ENCODE data around the gene KLHL17.
A peak's percentile ranks its signal among the peaks of the same experiment; 100 is the strongest.
"Not testable (repeated sequence)": the region's sequence is repeated elsewhere in the genome, so short reads cannot be mapped to it uniquely, and the experiment has no call there.

Gene KLHL17

DNA sequence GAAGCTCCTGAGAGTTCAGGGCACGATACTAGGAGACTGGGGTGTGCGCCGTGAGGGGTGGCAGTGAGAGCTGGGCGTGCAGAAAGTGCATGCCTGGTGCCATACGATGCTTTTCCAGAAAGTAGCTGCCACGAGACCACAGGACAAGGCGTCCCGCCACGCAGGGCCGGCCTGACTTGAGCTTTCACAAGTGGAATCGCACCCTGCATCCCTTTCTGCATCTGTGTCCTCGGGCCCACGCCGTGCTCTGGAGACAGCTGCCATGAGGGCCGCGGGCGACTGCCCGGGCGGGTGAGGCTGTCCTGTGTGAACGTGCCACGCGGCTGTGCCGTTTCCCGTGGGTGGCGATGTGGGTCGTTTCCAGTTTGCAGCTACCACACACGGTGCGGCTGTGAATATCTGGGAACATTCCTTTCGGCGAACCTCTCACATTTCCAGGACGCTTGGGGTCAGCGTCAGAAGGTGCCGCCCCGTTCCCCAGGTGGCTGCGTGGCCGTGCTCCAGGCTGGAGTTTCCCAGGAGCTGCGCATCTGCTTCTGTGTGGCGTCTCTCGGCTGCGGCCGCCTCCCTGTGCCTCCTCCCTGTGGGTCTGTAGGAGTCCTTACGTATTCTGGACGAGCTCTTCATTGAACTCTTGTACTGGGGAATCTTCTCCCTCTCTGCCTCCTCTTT, 22.5 kb downstream of the KLHL17 start:
- no peak for DNase-seq

DNA sequence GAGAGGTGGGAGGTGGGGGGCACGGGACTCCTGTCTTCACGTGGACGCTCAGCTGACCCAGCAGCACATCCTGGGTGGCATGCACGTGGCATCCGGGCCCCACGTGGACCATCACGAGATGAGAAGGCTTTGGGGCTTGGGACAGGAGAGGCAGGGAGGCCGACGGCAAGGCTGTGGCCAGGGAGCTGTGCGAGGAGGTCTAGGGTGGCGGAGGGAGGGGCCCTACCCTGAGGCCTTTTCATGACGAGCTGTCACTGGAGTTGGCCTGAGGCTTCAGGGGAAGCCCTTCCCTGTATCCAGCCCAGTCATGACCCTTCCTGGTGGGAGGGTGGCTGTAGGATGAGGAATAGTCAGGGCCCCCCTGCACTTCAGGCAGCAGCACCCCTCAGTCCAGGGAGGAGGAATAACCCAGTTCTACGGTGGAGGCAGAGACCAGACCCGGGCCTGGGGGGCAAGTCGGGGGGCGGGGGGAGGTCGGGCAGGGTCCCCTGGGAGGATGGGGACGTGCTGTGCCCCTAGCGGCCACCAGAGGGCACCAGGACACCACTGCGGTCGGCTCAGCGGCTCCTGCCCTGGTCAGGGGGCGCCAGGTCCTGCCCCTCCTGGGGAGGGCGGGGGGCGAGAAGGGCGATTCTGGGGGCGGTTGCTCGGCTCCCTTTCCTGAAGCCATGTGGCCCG, 23.6 kb downstream of the KLHL17 start:
- DNase-seq: no peak

DNA sequence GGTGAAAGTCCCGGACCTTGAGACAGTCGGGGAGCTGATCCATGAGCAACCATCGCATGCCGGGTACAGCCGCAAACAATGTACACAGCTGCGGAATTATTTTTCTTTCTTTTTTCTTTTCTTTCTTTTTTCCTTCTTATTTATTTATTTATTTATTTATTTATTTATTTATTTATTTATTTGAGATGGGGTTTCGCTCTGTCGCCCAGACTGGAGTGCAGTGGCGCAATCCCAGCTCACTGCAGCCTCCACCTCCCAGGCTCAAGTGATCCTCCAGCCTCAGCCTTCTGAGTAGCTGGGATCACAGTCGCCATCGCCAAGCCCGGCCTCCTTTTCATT, 24.1 kb downstream of the KLHL17 start:
- DNase-seq: no peak

DNA sequence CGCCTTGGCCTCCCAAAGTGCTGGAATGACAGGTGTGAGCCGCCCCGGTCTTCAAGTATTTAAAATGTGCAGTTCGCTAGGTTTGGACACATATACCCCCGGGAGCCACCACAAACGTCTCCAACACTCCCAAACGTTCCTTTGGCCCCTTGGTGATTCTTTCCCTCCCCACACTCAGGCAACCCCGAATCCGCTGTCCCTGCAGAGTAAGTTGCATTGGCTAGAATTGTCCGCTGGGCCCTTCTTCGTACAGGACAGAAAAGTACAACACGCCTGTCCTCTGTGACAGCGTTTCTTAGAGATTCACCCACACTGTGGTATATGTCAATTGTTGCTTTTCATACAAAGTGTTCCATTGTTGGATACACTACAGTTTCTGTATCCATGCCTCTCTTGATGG, 24.7 kb downstream of the KLHL17 start:
- DNase-seq: no peak

DNA sequence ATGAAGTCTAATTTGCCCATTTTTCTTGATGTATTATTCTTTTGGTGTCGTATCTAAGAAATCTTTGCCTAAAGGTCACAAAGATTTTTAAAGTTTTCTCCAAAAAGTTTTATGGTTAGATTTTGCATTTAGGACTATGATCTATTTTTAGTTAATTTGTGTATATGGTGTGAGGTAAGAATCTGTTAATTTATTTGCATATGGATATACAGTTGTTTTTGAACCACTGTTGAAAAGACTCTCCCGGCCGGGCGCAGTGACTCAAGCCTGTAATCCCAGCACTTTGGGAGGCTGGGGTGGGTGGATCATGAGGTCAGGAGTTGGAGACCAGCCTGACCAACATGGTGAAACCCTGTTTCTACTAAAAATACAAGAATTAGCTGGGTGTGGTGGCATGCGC, 27.7 kb downstream of the KLHL17 start:
- not testable (repeated sequence) for DNase-seq

DNA sequence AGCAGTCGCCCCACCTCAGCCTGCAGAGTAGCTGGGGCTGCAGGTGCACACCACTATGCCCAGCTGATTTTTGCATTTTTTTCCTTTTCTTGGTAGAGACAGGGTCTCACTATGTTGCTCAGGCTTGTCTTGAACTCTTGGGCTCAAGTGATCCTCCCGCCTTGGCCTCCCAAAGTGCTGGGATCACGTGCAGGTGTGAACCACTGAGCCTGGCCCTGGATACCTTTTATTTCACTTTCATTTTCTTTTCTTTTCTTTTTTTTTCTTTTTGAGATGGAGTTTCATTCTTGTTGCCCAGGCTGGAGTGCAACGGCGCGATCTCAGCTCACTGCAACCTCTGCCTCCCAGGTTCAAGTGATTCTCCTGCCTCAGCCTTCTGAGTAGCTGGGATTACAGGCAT, 30.9 kb downstream of the KLHL17 start:
- DNase-seq: not testable (repeated sequence)

DNA sequence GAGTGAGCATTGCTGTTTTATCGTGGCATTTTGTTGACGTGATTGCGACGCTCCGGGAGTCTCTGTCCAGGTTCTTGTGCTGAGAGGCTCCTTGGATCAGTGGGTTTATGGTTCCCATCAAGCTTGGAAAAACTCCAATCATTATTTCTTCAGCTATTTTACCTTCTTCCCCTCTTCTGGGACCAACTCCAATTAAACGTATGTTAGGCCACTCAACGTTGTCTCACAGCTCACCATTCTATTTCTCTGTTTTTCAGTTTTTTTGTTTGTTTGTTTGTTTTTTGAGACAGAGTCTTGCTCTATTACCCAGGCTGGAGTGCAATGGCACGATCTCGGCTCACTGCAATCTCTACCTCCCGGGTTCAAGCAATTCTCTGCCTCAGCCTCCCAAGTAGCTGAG, 31.5 kb downstream of the KLHL17 start:
- DNase-seq: no peak

DNA sequence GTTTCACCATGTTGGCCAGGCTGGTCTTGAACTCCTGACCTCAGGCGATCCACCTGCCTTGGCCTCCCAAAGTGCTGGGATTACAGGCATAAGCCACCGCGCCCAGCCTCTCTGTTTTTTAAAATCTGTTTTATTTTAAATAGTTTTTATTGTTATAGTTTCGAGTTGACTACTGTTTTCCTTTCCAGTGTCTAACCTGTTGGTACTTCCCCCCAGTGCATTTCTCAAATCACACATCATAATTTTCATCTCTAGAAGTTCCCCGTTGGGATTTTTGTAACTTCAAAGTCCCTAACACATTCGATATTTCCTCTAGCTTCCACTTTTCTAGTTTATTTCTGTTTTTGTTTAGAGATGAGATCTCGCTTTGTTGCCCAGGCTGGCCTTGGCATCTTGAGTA, 32.0 kb downstream of the KLHL17 start:
- DNase-seq: no peak

DNA sequence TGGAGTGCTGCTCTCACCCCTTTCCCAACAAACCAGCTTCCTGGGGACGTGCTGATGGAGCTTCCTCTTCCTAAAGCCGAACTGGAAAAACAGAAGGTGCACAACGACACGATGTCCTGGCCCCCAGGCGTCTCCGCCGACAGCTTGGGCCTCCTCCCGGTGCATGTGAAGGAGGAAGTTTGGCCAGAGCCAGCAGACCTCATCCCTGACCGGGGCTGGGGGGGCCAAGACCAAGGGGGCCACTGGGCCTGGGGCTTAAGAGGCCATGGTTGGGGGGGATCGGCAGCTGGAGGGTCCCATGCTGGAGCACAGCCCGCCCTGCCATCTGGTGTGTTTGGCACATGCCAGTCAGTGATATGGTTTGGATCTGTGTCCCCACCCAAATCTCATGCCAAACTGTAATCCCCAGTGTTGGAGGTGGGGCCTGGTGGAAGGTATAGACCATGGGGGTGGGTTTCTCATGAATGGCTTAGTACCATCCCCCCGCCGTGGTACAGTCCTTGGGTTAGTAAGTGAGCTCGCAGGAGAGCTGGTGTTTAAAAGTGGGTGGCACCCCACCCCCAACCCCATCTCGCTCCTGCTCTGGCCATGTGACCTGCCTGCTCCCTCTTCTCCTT, 33.1 kb downstream of the KLHL17 start:
- DNase-seq: no peak

DNA sequence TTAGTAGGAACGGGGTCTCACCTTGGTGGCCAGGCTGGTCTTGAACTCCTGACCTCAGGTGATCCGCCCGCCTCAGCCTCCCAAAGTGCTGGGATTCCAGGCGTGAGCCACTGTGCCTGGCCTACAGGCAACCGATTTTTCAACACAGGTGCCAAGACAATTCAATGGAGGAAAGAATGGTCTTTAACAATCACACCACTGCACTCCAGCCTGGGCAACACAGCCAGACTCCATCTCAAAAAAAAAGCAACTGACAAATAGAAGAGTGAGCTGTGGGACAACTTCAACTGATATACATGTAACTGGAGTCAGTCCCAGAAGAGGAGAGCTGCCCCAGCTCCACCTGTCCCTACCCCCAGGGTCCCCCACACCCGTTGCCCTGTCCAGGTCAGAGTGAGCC, 34.2 kb downstream of the KLHL17 start:
- not testable (repeated sequence) for DNase-seq

DNA sequence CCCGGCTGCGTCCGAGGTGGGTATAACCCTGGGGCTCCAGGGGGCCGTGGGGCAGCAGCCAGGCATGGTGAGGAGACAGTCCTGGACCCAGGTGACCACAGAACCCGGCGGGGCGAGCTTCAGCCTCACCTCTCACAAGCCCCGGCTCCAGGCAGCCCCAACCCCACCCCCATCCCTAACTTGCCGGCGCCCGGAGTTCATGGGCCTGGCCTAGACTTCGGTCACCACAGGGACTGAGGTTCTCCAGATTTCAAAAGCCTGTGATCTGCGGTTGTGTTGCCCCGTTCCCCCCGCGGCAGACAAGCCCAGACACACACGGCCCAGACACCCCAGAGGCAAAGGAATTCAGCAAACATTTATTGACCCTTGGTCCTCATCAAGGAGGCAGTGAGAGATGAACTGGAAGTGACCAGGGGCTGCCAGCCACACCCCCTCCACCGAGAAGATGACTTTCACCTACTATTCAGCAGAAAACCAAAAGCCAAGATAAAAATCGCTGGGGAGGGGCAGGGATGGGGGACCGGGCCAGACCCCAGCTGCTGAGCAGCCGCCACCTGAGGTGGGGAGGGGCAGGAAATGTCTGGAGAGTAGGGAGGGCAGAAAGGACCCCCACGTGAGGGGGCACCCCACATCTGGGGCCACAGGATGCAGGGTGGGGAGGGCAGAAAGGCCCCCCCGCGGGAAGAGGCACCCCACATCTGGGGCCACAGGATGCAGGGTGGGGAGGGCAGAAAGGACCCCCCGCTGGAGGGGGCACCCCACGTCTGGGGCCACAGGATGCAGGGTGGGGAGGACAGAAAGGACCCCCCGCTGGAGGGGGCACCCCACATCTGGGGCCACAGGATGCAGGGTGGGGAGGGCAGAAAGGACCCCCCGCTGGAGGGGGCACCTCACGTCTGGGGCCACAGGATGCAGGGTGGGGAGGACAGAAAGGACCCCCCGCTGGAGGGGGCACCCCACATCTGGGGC, 35.6 kb downstream of the KLHL17 start:
- no peak for DNase-seq

DNA sequence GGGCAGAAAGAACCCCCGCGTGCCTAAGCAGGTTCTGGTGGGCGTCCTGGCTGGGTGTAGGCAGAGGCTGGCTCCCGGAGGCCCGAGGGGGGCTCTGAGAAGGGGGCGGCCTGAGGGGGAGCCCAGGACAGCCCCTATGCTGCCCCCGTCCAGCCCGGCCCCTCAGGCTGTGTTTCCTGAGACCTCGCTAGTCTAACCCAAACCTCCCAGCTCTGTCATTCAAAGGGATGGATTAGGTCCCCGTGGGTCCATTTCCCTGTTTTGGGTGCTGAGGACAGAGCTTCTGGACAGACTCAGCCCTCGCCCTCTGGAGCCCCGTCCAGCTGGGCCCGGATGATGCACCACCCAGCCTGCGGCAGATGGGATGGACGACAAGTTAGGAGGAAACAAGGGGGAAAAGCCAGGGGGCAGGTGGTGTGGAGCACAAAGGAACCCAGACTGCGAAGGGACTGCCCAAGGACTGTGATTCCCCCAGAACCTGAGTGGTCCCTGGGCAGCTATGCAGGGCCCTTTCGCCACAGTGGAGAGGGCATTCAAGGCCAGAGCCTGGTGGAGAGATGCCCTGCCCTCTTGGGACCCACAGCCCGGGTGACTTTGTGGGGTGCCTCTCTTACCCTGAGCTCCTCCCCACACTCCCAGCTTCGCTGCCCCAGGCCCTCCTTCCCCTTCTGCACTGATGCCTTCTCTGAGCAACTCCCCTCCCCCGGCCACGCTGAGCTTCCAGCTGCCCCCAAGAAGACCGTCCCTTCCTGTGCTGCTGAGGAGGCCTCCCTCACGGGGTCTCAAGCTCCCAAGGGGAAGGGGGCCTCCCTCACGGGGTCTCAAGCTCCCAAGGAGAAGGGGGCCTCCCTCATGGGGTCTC, 36.7 kb downstream of the KLHL17 start:
- DNase-seq: no peak

DNA sequence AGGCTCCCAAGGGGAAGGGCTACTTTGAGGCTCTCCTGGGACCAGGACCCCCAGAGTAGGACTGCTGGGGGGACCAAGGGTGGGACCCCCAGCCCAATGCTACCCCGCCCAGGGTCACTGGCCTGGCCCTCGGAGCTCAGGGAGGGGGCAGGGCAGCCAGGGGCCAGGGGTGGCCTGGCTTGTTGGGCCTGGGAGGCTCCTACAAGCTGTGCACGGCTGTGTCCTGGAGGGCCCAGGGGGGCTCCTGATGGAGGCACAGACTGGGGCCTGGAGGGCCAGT, 37.3 kb downstream of the KLHL17 start:
- DNase-seq: no peak

DNA sequence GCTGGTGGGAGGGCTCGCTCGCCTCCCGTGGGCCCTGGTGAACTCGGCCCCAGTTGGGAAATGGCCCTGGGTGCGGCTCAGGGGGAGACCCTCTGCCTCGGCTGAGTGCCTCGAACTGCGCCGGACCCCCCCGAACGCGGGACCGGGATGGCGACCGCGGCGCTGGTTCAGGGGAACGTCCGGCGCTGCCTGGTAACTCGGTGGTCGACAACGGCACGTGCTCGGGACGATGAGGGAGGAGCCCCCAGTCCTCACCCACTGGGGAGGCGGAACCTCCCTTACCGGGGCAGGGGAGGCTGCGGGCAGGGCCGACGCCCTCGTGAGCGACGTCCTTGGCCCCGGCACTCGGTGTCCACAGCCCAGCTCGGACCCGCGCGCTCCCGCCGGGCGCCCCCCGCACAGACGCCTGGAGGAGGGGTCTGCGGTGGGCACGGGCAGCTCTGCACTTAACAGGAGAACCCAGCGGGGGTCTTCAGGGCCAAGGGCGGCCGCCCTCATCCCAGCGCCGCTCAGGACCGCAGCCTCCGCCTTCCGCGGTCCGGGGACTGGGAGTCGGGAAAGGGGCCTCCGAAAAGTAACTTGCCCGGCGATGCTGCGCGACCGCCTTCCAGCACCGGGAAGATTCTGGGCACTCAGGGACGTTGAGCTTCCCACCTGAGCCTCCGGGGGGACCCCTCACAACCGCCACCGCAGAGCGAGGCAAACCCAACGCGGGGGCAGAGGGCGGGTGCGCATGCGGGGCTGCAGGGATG, 37.8 kb downstream of the KLHL17 start:
- DNase-seq: no peak

DNA sequence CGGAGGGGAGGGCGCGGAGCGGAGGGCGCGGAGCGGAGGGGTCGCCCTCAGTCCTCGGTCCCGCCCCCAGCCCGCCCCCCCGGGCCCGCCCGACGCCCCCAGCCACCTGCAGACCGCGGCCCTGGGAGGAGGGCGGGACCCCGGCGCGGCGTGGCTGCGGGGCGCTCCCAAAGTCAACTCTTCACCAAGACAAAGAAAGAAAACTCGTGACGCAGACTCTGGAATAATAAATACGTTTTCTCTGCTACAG, 38.3 kb downstream of the KLHL17 start:
- DNase-seq: no peak

DNA sequence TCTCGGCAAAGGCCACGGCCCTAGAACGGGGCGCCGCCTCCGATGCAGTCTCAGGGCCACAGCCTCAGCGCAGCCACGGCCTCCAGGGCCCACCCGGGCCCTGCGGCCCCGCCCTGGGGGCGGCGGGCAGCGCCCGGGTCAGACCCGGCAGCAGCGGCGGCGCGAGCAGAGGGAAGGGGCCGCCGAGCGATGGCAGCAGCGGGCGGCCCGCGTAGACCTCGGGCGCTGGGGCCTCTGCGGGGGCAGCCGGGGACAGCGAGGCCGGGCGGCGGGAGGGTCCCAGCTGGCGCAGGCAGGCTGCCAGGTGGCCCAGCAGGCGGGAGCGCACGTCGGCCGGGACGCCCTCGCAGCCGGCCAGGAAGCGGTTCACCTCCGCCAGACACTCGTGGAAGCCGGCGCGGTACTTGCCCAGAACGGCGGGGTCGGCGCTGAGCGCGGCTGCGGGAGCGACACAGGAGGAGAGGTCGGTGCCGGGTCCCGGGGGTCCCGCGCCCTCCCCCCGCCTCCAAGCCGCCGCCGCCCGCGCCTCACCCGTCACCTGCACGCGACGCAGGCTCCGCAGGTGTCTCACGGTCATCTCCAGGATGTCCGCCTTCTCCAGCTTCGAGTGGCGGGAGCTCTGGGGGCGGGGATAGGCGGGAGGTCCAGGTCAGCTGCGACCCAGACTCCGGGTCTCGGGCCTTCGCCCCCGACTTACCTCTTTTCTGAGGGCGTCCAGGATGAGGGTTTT, 38.8 kb downstream of the KLHL17 start:
- peak; percentile 15 for DNase-seq

DNA sequence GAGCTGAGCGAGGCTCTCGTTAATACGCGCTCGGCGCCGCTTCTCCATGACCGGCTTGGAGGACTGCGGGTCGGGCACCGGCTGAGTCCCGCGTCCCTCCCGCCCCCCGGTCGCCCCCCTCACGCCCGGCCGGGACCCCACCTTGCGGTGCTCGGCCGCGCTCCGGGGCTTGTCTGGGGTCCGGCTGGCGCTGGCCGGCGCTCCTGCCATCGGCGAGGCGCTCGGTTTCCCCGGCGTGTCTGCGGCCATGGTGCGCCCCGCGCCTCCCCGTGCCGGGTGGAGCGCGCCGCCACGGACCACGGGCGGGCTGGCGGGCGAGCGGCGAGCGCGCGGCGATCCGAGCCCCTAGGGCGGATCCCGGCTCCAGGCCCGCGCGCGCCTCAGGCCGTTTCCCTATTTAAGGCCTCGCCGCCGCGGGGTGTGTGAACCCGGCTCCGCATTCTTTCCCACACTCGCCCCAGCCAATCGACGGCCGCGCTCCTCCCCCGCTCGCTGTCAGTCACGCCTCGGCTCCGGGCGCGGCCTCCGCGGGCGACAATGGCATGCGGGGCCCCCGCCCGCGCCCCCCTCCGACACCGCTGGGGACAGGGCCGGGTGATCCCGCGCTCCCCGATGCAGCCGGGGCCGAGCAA, 39.5 kb downstream of the KLHL17 start, which contains the start of gene HES4:
Gene HES4, minus strand, starts transcription at position 373 of the 632 bp plus-strand sequence. Its CDS starts 124 bp downstream, at position 249.
- DNase-seq: peak; percentile 69

DNA sequence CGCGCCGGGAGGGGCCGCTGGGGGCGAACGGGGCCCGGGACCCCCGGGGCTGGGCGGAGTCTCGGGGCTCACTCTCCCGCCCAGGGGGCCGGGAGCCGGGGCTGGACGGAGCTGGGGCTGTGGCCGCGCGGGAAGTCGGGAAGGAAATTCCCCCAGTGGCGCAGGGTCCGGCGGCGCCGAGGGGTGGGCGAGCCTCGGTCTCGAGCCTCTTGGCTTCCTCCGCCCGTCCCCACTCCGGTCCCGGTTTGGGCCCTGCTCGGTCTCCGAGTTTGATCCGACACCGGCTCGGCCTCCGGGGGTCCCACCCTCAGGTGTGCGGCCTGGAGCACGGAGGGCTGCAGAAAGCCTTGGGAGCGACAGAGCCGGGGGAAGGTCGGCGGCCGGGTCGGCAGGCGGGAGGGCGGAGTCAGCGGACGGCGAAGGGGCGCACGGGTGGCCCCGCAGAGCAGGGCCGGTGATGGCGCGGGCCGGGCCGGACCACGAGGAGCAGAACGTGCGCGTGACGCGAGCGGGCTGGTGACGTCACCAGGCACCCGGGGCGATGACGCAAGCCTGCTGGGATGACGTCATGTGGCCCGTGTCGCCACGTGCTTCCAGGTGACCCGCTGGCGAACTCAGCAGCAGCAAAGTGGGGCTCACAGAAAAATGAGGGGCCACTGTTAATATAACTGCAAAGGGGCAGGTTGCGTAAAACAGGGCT, 40.1 kb downstream of the KLHL17 start:
- DNase-seq: peak; percentile 39

DNA sequence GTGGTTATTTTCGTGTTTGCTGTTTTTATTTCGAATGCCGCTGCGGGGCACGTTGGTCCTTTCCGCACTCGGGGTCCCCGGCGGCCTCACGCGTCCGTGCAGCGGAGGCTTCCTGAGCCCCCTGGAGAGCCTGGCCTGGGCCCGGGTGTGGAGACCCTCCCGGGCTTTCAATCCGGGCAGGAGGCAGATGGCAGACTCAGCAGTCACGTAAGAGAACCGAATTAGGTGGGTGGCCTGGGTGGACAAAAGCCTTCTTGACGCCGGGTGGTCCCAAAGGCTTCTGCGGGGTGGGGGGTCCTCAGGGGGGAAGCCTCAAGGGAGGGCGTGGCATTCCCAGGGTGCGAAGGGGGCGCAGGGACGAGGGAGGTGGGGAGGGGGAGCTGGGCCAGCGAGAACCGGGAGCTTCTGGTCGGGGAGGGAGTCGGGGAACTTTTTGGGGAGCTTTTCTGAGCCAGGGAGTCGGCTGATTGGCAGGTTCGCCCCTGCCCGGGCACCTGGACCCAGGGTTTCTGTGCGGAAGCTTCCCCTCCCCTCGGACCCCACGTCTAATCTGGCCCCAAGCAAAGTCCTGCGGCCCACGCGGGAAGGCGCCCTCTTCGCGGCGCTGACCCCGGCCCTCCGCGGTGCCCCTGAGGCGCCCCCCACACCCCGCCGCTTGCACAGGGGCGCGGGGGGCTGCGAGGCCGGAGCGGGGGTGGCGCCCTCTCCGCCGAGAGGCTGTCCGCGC, 40.8 kb downstream of the KLHL17 start:
- DNase-seq: no peak

Data from NCI-H774 (cell line).